GM18868 (cell line): ENCODE results near the gene ALPK3.
A peak's percentile ranks its signal among the peaks of the same experiment; 100 is the strongest.

ENCODE experiments used
- ATAC-seq: cut with Tn5 transposase; IDR thresholded peaks from one replicate; pipeline ENCODE4 v1.9.1; 2021; ENCODE audit warnings: mild to moderate bottlenecking, moderate library complexity; ENCODE audit not compliant: unreplicated experiment

The ALPK3 gene, protein sequence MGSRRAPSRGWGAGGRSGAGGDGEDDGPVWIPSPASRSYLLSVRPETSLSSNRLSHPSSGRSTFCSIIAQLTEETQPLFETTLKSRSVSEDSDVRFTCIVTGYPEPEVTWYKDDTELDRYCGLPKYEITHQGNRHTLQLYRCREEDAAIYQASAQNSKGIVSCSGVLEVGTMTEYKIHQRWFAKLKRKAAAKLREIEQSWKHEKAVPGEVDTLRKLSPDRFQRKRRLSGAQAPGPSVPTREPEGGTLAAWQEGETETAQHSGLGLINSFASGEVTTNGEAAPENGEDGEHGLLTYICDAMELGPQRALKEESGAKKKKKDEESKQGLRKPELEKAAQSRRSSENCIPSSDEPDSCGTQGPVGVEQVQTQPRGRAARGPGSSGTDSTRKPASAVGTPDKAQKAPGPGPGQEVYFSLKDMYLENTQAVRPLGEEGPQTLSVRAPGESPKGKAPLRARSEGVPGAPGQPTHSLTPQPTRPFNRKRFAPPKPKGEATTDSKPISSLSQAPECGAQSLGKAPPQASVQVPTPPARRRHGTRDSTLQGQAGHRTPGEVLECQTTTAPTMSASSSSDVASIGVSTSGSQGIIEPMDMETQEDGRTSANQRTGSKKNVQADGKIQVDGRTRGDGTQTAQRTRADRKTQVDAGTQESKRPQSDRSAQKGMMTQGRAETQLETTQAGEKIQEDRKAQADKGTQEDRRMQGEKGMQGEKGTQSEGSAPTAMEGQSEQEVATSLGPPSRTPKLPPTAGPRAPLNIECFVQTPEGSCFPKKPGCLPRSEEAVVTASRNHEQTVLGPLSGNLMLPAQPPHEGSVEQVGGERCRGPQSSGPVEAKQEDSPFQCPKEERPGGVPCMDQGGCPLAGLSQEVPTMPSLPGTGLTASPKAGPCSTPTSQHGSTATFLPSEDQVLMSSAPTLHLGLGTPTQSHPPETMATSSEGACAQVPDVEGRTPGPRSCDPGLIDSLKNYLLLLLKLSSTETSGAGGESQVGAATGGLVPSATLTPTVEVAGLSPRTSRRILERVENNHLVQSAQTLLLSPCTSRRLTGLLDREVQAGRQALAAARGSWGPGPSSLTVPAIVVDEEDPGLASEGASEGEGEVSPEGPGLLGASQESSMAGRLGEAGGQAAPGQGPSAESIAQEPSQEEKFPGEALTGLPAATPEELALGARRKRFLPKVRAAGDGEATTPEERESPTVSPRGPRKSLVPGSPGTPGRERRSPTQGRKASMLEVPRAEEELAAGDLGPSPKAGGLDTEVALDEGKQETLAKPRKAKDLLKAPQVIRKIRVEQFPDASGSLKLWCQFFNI (N-terminal part only)

DNA sequence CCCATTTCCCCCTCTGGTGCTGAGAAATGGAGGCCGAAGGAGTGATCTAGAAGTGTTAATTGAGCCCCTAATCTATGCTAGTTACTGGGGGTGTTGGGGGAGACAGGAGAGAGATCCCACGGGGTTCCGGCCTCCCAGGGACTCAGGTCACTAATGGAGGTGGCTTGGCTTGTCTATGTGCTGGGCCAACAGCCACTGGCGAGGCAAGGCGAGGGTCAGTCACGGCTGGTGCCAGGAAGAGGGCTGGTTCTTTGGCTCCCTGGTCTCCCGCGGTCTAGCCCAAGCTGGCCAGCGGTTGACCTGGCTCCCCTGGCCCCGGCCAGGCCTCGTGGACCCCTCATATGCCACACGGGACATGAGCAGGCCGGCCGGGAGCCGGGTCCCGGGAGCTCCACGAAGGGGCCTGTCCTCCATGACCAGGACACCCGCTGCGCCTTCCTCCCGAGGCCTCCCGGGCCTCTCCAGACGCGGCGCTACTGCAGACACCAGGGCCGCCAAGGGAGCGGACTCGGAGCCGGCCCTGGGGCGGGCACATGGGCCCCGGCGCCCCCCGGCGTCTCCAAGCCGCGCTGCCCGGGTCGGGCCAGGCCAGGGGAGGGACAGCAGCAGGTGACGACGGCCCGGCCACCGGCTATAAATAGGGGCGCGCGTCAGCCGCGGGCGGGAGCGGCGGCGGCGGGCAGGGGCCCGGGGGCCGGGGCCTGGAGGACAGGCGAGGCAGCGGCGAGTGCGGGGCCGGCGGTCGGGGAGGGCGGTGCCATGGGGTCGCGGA lies at the start of gene ALPK3:
Gene ALPK3, plus strand, starts transcription at position 663 of the 772 bp plus-strand sequence. Its CDS starts 97 bp downstream, at position 760.
- no peak for ATAC-seq

DNA sequence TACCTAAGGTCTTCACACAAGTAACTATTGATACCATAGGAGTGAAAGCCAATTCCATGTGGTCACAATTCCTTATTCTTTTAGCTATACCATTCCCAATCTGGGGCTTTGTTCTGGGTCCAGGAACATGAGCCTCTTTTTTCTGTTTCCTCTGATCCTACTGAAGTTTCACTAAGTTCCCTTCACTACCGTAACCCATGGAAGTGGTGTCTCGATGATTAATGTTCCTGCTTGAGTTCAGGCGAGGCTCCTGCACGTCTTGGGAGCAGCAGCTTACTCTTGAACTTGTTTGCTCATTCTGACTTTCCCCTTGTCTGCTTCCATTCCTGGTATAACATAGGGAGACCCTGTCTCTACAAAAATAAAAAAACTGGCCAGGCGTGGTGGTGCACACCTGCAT lies 45.1 kb upstream of the ALPK3 start:
- ATAC-seq: no peak

DNA sequence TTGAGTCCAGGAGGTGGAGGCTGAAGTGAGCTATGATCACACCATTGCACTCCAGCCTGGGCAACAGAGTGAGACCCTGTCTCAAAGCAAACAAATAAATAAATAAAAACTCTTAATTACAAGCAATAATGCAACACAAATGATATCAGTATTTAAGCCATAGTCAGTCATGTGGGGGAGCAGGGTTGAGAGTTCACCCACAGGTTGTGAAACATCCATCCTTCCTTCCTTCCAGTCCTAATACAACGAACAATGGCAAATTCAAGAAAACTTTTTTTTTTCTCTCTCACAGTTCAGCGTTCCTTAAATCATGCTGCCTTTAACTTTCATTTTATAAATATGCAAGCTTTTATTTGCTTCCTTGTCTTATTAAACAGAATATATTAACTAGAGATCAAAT lies 44.7 kb upstream of the ALPK3 start:
- ATAC-seq: no peak

DNA sequence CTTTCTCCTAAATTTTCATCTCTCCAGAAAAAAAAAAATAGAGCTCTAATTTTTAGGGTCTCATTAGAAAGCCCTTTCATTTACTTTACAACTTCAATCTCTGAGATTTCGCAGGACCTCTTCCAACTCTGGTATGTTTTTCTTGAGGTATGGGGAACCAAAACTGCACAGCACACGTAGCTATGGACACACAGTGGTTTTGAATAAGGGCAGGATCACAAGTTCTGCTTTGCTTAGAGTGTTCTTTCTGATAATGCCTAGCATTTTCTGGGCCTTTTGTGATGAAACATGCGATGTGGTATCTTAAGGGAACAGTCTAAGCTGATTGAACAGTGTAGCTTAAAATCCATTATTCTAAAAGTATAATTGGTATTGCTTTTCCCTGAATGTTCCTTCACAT lies 43.4 kb upstream of the ALPK3 start:
- ATAC-seq: no peak

DNA sequence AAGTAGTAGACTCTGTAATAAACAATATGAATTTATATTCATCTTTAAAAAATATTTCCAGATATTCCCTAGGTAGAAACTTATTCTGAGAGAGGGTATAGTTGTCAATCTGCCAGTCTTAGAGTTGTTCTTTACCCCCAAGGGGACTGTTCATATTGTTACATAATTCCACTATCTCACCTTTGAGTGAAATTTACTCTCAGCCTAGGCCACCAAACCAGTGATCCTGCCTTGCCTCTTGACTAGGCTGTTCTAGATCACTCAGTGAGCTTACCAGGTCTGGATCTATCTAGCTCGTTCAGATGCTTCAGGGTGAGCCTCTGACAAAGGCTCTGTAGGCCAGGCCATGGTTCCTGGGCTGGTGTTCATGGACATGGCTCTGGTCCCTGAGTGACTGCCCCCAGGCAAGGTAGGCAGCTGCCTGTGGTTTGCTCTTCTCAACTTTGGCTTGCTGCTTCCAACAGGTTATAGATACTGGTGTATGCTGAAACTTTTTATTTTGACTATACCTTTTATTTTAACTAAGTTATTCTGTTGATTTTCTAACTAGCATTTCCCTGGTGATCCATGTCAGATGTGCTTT lies 41.2 kb upstream of the ALPK3 start:
- no peak for ATAC-seq

DNA sequence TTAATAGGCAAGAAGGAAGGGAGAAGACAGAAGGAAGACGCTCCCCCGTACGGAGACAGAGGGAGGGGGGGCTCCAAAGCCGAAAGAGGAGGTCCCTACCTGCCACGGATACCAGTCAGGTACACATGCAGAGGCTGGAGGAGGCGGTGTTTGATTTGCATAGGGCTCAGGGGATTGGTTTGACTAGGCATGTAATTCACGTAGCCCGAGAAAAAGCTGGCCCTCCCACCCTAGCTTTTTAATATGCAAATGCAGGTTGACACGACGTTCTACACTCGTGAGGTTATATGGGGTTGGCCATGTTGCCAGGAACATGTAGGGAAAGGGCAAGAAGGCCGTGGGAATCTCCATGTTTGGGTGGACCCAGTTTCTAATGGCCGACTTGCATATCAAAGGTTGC lies 39.0 kb upstream of the ALPK3 start:
- no peak for ATAC-seq

DNA sequence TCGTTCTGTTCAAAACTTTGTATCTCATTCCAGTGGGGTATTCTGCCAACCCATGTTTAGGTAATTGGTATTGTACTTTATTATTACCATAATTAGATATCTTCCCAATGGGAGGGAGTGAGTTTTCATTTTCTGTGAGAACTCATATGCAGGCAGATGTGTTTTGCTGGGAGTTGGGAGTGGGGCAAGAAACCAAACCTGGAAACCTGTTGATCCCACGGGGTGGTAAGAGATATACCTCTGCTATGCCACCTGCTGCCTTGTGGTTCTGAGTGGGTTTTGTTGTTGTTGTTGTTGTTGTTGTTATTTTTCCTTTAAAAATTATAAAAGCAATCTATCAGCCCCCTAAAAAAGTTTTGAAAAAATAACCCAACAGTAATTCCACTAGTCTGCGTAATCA lies 36.7 kb upstream of the ALPK3 start:
- ATAC-seq: no peak

DNA sequence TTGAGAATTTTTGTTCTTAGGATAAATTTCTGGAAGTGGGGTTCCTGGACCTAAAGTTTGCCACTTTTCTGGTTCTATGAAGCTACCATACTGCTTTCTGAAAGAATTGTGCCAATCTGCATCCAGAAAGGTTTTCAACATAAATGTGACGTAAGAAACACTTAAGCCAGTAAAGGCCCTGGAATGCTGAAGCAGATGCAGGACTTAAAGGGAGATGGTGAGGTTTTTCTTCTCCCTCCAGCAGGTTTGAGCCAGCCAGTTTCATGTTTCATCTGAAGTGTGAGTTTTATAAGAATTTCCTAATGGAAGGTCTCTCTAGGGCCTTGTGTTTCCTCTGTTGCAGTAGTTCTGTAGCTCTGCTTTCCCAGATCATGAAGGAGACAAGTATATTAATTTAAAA lies 35.7 kb upstream of the ALPK3 start:
- ATAC-seq: no peak

DNA sequence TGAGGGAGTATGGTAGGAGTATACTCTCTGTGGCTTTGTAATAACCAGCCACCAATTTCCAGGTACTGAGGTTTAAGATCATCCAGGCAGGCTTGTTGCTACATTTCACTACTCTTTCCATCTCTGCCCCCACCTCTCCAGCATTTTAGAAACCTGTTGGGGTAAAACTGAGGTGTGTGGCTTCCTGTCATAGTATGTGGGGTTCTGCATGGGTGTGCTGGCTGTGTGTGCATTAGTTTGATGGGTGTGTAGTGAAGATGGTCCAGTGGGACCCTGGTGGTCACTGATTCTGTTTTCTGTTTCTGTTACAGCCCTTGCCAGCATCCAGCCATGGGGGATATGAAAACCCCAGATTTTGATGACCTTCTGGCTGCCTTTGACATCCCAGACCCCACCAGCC lies 34.8 kb upstream of the ALPK3 start:
- ATAC-seq: no peak

DNA sequence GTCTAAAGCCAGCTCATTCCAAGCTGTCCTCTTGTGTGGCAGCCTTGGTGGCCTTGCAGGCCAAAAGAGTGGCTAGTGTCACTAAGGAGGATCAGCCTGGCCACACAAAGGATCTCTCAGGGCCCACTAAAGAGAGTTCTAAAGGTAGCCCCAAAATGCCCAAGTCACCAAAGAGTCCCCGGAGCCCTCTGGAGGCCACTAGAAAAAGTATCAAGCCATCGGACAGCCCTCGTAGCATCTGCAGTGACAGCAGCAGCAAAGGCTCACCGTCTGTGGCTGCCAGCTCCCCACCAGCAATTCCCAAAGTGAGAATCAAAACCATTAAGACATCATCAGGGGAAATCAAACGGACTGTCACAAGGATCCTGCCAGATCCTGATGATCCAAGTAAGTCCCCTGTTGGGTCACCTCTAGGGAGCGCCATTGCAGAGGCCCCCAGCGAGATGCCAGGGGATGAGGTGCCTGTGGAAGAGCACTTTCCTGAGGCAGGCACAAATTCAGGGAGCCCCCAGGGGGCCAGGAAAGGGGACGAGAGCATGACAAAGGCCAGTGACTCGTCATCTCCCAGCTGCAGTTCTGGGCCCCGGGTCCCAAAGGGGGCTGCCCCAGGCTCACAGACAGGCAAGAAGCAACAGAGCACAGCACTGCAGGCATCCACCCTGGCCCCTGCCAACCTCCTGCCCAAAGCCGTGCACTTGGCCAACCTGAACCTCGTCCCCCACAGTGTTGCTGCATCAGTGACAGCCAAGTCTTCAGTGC lies 33.5 kb upstream of the ALPK3 start:
- ATAC-seq: no peak

DNA sequence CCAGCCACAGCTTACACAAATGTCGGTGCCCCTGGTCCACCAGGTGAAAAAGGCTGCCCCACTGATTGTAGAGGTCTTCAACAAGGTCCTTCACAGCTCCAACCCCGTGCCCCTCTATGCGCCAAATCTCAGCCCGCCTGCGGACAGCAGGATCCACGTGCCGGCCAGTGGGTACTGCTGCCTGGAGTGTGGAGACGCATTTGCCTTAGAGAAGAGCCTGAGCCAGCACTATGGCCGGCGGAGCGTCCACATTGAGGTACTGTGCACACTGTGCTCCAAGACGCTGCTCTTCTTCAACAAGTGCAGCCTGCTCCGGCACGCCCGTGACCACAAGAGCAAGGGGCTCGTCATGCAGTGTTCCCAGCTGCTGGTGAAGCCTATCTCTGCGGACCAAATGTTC lies 32.9 kb upstream of the ALPK3 start:
- no peak for ATAC-seq

DNA sequence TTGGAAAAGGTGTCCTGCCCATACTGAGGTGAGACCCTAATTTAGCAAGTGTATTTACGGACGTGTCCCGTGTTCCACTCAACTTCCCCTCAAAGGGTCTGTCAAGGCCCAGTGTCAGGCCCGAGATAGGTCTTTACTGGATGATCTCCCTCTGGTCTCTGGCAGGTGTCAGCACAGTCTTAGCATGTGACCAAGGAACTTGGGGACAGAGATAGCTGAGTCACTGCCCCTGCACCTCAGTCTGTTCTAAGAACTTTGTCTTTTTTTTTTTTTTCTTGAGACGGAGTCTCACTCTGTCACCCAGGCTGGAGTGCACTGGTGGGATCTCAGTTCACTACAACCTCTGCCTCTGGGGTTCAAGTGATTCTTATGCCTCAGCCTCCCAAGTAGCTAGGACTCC lies 32.1 kb upstream of the ALPK3 start:
- no peak for ATAC-seq

DNA sequence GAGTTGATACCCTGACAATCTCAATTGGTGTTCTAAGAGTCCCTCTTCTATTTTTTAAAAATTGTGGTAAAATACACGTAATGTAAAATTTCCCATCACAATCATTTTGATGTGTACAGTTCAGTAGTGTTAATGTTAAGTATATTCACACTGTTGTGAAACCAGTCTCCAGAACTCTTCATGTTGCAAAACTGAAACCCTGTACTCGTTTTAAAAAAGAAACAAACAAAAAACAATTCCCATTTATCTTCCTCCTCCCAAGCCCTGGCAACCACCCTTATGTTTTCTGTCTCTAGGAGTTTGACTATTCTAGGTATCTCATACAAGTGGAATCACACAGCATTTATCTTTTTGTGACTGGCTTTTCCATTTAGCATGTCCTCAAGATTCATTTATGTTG lies 28.7 kb upstream of the ALPK3 start:
- no peak for ATAC-seq

DNA sequence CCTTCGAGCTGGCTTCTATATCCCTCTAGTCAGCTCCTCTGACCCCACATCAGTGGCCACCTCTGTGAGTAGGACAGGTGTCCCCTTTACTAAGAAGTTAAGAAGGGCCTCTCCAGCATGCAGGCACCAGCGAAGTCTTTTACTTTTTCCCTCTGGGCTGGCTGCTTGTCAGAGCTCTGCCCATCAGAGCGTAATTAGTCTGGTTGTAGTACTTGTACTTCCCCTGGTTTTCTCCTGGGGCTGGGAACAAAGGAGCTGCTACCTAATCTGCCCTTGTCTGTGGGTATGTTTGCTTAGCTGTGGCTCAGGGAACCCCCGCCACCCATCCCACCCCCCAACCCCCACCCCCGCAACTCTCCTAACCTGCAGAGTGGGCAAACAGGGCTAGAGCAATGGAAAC lies 27.4 kb upstream of the ALPK3 start:
- ATAC-seq: peak; percentile 71

DNA sequence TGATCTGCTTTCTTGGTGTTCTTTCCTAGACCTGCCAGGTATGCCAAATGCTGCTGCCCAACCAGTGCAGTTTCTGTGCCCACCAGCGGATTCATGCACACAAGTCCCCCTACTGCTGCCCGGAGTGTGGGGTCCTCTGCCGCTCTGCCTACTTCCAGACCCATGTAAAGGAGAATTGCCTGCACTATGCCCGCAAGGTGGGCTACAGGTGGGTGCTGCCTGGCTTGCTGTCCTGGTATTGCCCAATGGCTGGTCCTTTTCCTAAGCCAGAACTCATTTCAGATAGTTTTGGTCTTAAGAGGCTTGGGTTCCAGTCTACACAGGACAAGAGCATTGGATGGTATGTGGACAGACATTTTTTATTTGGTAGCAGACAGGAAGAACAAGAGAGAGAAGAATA lies 26.5 kb upstream of the ALPK3 start:
- ATAC-seq: no peak

DNA sequence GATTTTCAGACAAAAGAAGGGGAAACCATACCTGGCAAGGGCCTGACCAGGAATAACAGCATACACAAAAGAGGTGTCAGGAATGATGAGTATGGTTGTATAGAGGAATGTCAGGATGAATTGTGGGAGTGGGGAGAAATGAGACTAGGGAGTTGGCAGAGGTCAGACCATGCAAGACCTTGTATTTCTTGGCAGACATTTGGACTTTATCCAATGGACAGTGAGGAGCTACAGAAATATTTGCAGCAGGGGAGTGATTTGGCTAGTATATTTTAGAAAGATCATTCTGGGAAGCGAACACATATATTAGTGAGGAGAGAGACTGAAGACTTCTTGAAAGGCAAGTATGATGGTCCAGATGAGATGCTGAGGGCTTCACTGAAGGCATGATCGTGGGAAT lies 25.4 kb upstream of the ALPK3 start:
- no peak for ATAC-seq

DNA sequence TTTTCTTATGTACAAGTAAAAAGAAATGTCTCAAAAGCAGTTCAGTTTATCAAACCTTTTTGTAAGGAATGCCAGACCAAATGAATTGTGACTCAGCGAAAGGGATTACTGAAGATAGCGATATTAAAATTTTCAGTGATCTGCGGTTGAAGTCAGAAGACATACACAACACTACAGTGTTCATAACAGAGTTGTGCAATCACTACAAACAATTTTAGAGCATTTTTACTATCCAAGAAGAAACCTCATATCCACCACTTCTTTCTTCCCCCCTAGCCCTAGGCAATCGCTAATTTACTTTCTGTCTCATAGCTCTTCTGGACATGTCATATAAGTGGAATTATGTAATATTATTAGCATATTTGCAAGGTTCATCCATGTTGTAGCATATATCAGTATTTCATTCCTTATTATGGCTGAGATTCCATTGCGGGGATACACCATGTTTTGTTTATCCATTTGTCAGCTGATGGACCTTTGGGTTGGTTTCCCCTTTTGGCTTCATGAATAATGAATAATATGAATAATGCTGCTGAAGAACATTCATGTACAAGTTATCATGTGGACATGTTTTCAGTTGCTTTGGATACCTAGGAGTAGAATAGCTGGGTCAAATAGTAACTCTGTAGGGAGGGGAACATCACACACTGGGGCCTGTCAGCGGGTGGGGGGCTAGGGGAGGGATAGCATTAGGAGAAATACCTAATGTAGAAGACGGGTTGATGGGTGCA lies 23.6 kb upstream of the ALPK3 start:
- ATAC-seq: no peak

DNA sequence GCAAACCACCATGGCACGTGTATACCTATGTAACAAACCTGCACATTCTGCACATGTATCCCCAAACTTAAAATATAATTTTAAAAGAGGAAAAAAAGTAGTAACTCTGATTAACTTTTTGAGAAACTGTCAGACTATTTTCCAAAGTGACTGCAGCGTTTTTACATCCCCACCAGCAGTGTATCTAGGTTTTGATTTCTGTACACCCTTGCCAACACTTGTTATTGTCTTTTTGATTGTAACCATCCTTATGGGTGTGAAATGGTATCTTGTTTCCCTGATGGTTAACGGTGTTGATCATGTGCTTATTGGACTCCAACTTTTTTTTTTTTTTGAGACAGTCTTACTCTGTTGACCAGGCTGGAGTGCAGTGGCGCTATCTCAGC lies 23.0 kb upstream of the ALPK3 start:
- ATAC-seq: no peak

DNA sequence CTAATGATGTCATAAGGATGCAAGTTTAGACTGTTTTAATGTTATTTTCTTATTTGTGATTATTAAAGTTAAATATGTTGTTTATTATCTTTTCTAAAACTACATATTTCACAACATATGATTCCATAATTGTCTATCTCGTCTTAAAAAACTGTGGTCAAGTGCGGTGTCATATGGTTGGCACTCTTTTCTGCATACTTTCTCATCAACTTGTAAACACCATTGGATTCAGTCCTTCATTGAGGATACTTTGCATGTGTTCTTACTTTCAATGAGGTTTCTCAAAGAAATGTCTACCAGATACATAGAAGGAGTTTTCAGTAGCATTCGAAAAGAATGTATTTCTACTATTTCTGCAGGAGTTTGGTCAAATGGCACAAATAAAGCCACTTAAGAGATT lies 22.0 kb upstream of the ALPK3 start:
- ATAC-seq: no peak
